Lower leg skin (tissue), 3 donors: ENCODE data around the gene IQSEC3.
"Not testable (repeated sequence)": the region's sequence is repeated elsewhere in the genome, so short reads cannot be mapped to it uniquely, and the experiment has no call there.

Source experiments
- POLR2A ChIP-seq, 2 donors: fragments of 450-650 bp; IDR thresholded peaks; one replicate each; pipeline ENCODE4 v1.6.1; 2016 to 2017; ENCODE audit warnings: antibody characterized with exemption in 2 of 2, mild to moderate bottlenecking in 1 of 2, moderate library complexity in 1 of 2
- TF ChIP-seq, protein P1 (sequence below), 3 donors: fragments of 450-650 bp; IDR thresholded peaks; one replicate each; pipeline ENCODE4 v1.5.1; 2016; ENCODE audit warnings: antibody characterized with exemption in 3 of 3, mild to moderate bottlenecking in 3 of 3, moderate library complexity in 2 of 3

DNA sequence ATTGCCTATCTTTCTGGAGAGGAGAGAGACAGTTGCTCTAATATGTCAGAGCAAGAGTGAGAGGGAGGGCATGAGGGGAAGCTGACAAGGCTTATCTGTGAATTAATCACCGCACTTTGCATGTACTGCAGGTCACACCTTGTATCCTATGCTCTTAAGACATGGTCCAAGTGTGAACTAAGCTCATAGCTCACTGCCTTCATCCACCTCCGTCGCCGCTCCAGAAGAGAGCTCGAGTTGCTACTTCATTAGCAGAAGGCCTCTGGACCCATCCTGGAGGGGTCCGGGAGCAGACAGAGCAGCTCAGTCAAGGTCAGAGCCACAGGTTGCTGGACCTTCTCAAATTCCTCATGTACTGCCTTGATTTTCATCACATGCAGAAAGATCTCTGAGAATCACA is 14.6 kb upstream of the IQSEC3 start:
- TF ChIP-seq POLR2A (IDR thresholded peaks at IDR 0.05): not testable (repeated sequence)
- TF ChIP-seq, protein P1, sequence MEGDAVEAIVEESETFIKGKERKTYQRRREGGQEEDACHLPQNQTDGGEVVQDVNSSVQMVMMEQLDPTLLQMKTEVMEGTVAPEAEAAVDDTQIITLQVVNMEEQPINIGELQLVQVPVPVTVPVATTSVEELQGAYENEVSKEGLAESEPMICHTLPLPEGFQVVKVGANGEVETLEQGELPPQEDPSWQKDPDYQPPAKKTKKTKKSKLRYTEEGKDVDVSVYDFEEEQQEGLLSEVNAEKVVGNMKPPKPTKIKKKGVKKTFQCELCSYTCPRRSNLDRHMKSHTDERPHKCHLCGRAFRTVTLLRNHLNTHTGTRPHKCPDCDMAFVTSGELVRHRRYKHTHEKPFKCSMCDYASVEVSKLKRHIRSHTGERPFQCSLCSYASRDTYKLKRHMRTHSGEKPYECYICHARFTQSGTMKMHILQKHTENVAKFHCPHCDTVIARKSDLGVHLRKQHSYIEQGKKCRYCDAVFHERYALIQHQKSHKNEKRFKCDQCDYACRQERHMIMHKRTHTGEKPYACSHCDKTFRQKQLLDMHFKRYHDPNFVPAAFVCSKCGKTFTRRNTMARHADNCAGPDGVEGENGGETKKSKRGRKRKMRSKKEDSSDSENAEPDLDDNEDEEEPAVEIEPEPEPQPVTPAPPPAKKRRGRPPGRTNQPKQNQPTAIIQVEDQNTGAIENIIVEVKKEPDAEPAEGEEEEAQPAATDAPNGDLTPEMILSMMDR (IDR thresholded peaks at IDR 0.05): not testable (repeated sequence)
